Brain microvascular endothelial cell (primary cell): ENCODE data around the gene CYP1A2.

Experiments used
- DNase-seq: peaks from one replicate; pipeline ENCODE4 v3.0.0-alpha.2; 2020
- H3K27ac ChIP-seq: fragments of 250-450 bp; sonication (Bioruptor Pico); 2 replicates; pipeline ENCODE4 v1.5.1; 2020; ENCODE audit warnings: mild to moderate bottlenecking, moderate library complexity
- H3K27me3 ChIP-seq: fragments of 250-450 bp; sonication (Bioruptor Pico); replicated peaks from 2 replicates; pipeline ENCODE4 v1.5.1; 2020; ENCODE audit warnings: mild to moderate bottlenecking
- H3K36me3 ChIP-seq: fragments of 250-450 bp; sonication (Bioruptor Pico); replicated peaks from 2 replicates; pipeline ENCODE4 v1.5.1; 2020; ENCODE audit warnings: mild to moderate bottlenecking
- H3K4me3 ChIP-seq: 2 replicates; pipeline ENCODE4 v1.5.1; 2011; ENCODE audit warnings: low read depth, mild to moderate bottlenecking, control low read depth, low read length, moderate library complexity
- in situ Hi-C: cut with HindIII; loops from 2 replicates; pipeline ENCODE4 v1.10.0; 2017; ENCODE audit warnings: low sequenced_read_pairs, low pct_ligation_motif_present
- TF ChIP-seq, protein P1 (sequence below): IDR thresholded peaks from 2 replicates; pipeline ENCODE4 v1.5.1; 2011; ENCODE audit warnings: low read depth, mild to moderate bottlenecking, moderate library complexity, low read length, control low read depth, inconsistent platforms; ENCODE audit errors: missing control alignments

The CYP1A2 gene

GRCh38 chr15:74716651-74717050 lies 32.0 kb upstream of the CYP1A2 start:
- Histone ChIP-seq H3K36me3 (no peaks in the 10 kb centered on the region), H3K27ac (no peak overlapping the region), H3K4me3 (no peak overlapping the region), H3K27me3 (no peaks in the 10 kb centered on the region)
- TF ChIP-seq, protein P1, sequence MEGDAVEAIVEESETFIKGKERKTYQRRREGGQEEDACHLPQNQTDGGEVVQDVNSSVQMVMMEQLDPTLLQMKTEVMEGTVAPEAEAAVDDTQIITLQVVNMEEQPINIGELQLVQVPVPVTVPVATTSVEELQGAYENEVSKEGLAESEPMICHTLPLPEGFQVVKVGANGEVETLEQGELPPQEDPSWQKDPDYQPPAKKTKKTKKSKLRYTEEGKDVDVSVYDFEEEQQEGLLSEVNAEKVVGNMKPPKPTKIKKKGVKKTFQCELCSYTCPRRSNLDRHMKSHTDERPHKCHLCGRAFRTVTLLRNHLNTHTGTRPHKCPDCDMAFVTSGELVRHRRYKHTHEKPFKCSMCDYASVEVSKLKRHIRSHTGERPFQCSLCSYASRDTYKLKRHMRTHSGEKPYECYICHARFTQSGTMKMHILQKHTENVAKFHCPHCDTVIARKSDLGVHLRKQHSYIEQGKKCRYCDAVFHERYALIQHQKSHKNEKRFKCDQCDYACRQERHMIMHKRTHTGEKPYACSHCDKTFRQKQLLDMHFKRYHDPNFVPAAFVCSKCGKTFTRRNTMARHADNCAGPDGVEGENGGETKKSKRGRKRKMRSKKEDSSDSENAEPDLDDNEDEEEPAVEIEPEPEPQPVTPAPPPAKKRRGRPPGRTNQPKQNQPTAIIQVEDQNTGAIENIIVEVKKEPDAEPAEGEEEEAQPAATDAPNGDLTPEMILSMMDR, result no peak
- no peak for DNase-seq
- in situ Hi-C loops, result no loop called here

DNA sequence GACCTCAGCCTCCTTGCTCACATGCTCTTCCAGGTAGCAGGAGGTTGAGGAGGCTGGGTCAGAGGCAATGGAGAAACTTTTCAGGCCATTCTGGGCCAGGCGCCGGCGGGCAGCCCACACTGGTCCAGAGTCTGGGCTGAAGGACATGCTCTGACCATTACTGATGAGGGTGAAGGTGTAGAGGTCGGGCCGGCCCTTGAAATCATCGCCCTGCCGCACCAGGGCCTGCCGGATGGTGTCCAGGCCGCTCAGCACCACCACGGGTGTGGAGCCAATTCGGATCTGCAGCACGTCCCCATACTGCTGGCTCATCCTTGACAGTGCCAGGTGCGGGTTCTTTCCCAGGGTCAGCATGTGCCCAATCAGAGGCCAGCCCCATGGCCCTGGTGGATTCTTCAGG lies 26.1 kb upstream of the CYP1A2 start:
- TF ChIP-seq, protein P1, result no peak
- no peaks in the 10 kb centered on the region for H3K36me3 ChIP-seq
- H3K4me3 ChIP-seq, result no peak overlapping the region
- in situ Hi-C loops, result no loop called here
- peaks cover 6% of the 10 kb centered on the region for H3K27me3 ChIP-seq
- no peak overlapping the region for H3K27ac ChIP-seq
- no peak for DNase-seq

DNA sequence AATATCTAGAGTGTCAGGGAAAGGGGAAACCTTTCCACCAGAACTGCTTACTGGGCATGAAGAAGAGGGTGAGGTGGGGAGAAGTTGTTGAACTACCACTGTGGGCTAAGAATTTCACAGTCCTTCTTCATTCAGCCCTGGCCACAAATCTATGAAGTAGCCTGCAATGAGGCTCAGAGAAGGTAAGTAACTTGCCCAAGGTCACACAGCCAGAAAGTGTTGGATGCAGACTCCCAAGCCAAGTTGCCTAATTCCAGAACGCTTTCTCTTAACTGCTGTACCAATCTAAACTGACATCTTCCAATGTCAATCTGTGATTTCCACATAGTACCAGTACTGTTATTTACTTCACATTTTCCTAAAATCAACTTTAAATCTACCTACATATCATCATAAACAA lies 25.5 kb upstream of the CYP1A2 start:
- Histone ChIP-seq H3K27ac (no peak overlapping the region), H3K36me3 (no peaks in the 10 kb centered on the region), H3K27me3 (peaks cover 6% of the 10 kb centered on the region), H3K4me3 (no peak overlapping the region)
- DNase-seq, result no peak
- in situ Hi-C loops, result no loop called here
- TF ChIP-seq, protein P1, result no peak

GRCh38 chr15:74723754-74724334 lies 24.8 kb upstream of the CYP1A2 start:
- peaks cover 6% of the 10 kb centered on the region for H3K27me3 ChIP-seq
- no peaks in the 10 kb centered on the region for H3K36me3 ChIP-seq
- in situ Hi-C loops, result no loop called here
- H3K4me3 ChIP-seq, result no peak overlapping the region
- H3K27ac ChIP-seq, result no peak overlapping the region
- TF ChIP-seq, protein P1, result no peak
- peak; percentile 38 for DNase-seq

- H3K27ac ChIP-seq, result no peak overlapping the region
- TF ChIP-seq, protein P1, result no peak
- in situ Hi-C loops, result no loop called here
- peaks cover 6% of the 10 kb centered on the region for H3K27me3 ChIP-seq
- no peak for DNase-seq
- H3K4me3 ChIP-seq, result no peak overlapping the region
- H3K36me3 ChIP-seq, result no peaks in the 10 kb centered on the region
Observed at GRCh38 chr15:74724570-74725224, 23.9 kb upstream of the CYP1A2 start.
